PC-9 (cell line): Measurements from ENCODE around the gene PGA4.
"Not testable (repeated sequence)": the region's sequence is repeated elsewhere in the genome, so short reads cannot be mapped to it uniquely, and the experiment has no call there.

Experiments
- EZH2 ChIP-seq: fragments of 200-600 bp; sonication (generic); IDR thresholded peaks from 2 replicates; pipeline ENCODE4 v1.8.0; 2017; ENCODE audit warnings: antibody characterized with exemption, low read depth
- TF ChIP-seq, protein P1 (sequence below): fragments of 200-600 bp; sonication (generic); conservative IDR thresholded peaks from 2 replicates; pipeline ENCODE4 v1.6.1; 2017; ENCODE audit warnings: mixed run types, antibody characterized with exemption, mild to moderate bottlenecking, moderate library complexity

- TF ChIP-seq, protein P1, sequence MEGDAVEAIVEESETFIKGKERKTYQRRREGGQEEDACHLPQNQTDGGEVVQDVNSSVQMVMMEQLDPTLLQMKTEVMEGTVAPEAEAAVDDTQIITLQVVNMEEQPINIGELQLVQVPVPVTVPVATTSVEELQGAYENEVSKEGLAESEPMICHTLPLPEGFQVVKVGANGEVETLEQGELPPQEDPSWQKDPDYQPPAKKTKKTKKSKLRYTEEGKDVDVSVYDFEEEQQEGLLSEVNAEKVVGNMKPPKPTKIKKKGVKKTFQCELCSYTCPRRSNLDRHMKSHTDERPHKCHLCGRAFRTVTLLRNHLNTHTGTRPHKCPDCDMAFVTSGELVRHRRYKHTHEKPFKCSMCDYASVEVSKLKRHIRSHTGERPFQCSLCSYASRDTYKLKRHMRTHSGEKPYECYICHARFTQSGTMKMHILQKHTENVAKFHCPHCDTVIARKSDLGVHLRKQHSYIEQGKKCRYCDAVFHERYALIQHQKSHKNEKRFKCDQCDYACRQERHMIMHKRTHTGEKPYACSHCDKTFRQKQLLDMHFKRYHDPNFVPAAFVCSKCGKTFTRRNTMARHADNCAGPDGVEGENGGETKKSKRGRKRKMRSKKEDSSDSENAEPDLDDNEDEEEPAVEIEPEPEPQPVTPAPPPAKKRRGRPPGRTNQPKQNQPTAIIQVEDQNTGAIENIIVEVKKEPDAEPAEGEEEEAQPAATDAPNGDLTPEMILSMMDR, result not testable (repeated sequence)
- not testable (repeated sequence) for TF ChIP-seq EZH2
Measured at GRCh38 chr11:61207636-61208310, 14.4 kb upstream of the PGA4 start.
